Germinal center (tissue), 1 donor: Measurements from ENCODE around the gene ARSG.

Source experiments
- DNase-seq: peaks from one replicate; pipeline ENCODE4 v3.0.0; 2012; ENCODE audit warnings: mixed read lengths, low spot score

Gene ARSG

DNA sequence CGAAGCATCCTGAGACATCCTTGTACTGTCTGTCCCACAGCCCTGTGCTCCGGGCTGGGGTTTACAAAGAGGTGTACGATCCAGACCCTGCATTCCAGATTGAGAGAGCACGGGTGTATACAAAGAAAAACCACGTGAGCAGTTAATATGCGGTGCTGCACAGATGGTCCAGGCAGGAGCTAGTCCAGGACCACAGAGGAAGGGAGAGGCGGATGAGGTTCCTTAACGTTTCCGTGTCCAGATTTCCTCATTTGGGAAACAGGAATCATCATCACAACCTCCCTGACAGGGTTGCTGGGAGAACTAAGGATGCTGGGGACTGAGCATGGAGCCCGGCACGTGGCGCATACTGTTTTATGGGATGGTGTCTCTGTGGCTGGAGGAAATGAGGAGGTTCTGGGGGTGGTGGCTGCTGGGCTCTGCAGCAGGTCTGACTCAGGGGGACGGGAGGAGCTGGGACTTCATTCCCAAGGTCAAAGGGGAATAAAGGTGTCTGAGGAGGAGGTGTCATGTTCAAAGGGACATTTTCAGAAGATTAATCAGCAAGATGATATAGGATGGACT lies 139.8 kb downstream of the ARSG start:
- no peak for DNase-seq

DNA sequence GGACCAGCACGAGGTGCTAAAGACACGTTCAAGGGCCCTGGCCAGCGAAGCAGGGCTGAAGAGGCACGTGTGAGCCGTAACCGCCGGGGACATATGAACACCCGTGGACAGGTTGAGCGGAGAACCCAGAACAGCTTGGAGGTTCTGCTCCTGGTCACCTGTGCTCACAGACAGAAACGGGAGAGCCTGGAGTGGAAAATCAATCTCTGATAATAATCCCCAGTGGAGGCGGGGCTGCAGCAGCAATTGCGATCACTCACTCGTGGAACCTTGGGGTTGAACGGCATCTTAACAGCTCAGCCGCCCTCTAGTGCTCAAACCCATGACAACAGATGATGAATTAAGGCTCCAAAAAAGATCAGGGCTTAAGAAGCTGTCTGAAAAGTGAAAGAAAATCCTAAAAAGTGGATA lies 140.4 kb downstream of the ARSG start:
- DNase-seq, result peak; percentile 49

DNA sequence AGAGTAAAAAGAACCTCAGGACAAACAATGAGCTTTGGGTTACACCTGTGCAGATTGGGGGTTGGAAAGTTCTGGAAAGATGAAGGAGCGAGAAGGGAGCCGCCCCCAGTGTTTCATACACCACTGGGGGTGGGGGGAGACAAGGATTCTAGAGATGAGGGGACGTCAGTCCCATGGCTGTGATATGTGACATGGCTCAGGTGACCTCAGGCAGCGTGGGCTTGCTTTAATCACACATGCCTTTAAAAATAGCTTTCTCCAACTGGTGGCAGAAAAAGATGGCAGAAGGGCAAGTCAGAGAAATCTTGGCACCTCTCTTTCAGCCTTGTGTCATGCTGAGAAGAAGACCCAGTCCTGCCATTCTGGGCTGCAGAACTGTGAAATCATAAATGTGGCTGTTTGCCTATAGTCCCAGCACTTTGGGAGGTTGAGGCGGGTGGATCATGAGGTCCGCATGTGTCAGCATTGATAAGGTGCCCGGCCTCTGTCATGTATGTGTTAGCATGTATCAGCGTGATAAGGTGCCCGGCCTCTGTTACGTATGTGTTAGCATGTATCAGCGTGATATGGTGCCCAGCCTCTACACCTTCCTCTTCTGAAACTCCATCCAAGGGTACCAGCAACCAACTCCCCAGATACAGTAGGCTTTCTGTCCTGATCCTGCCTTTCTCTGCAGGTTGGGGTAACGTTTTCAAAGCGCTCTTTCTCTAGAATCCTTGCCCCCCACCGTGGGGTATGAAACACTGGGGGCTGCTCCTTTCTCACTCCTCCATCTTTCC lies 141.0 kb downstream of the ARSG start:
- no peak for DNase-seq

DNA sequence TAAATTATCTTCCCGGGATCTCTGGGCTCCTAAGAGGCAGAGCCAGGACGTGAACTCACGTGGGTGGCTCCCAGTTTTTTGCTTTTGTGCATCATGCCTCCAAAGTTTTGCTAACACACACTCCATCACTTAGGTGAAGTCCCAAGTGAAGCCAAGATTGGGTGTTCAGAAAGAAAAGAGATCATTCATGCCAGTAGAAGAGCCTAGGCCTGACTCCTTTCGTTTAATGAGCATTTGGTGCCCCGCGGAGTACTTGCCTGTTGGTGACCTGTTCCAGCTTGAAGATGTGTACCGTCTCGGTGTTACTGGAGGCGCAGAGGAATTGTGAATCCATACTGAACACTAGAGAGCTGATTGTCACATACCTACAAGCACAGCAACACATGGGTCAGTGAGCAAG lies 141.9 kb downstream of the ARSG start:
- no peak for DNase-seq

DNA sequence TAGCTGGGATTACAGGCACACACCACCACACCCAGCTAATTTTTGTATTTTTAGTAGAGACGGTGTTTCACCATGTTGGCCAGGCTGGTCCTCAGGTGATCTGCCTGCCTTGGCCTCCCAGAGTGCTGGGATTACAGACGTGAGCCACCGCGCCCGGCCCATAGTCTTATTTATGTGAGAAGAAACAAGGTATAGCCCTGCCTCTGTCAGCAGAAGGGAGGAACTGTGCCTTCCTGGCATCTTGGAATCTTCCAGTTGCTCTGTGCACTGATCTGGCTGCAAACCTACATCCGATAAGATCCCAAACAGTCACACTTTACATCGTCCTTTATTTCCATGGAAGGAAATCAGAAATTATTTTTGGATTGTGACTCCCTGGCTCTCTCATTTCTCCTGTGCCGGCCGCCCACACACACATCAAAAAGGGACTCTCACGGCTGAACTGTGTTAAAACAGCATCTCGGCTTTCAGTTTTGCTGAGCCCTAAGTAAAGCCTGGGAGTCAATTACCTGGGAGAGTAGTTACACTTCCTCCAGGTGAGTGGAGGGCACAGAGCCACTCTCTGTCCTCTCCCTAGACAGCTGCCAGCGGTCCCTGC lies 142.7 kb downstream of the ARSG start:
- DNase-seq, result no peak

DNA sequence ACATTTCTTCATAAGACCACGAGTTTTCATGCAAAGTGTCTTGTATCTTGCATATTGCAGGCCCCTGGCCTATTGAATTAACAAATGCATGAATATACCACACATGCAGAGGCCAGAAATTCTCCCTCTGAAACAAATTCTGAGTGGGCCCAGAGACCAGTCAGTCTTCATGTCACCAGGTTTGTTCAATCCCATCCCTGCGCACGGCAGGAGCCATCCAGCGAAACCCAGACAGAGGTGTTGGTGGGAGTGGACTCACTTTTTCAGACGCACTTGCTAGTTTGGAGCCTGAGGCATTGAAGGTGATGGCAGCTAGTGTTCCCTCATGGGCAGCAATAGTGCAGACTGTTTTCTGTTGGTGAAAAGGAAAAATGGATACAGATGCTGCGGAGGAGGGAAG lies 144.1 kb downstream of the ARSG start:
- DNase-seq, result no peak

DNA sequence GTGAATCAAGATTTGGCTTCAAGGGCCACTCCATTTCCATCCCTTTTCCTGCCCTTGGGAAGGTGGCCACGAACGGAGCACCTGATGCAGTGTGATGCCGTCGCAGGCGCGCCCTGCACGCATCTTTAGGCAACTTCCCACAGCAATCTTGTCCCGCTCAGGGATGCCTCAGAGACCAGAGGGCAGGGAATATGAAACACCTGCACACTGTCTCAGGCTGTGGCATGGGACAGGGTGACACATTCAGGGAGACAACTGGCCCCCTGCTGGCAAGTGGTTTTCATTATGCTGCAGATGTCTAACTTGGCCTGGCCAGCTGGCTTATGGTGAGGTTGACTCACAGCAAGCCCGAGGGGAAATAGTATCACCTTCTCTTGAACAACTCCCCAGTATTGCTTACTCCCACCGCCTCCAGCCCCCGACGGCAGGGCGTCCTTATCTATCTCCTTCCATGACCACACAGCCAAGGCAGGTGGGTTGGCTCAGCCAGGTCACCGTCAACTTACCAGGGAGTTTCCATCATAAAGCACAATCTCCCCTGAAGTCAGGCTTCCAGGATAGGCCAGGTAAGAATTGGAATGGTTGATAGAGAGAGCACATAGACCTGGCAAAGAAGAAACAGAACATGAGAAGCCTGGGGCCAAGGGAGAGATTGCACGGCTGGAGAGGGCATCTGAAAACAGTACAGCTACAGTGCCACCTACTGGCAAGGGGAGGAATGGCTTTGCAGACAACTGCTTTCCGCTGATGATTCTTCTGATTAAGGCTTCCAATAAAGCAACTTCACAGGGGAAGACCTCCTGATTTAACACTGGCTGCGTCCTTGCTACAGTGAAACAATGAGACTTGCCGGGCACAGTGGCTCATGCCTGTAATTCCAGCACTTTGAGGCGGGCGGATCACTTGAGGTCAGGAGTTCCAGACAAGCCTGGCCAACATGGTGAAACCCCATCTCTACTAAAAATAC lies 144.9 kb downstream of the ARSG start:
- peak; percentile 78 for DNase-seq

DNA sequence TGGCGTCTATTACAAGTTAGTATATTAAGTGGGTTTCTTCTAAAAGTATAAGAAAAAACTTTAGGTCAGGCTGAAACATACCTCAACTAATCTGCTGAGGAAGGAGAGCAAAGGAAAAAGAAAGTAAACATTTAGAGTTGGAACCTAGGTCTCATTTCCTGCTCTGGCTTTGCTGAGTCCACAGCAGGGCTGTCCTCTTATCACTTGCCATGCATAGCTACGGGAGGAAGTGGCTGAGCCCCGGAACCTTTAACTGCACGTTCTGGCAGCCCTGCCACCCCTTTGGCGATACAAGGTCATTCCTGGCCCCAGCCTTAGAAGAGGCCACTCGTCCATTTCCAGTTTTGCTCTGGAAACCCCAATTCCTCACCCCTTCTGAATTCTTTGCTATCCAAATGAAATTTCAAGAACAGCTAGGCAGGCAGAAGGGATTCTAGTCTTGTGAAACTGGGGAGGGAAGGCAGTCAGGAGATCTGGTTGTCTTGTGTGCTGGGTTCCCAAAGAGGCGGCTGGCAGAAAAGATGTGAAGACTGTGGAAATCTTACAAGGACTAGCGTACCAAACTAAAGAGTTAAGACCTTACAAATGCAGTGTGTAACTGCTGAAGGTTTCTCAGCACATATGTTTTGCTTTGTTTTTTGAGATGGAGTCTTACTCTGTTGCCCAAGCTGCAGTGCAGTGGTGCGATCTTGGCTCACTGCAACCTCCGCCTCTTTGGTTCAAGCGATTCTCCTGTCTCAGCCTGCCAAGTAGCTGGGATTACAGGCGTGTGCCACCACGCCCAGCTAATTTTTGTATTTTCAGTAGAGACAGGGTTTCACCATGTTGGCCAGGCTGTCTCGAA lies 146.9 kb downstream of the ARSG start:
- peak; percentile 23 for DNase-seq

DNA sequence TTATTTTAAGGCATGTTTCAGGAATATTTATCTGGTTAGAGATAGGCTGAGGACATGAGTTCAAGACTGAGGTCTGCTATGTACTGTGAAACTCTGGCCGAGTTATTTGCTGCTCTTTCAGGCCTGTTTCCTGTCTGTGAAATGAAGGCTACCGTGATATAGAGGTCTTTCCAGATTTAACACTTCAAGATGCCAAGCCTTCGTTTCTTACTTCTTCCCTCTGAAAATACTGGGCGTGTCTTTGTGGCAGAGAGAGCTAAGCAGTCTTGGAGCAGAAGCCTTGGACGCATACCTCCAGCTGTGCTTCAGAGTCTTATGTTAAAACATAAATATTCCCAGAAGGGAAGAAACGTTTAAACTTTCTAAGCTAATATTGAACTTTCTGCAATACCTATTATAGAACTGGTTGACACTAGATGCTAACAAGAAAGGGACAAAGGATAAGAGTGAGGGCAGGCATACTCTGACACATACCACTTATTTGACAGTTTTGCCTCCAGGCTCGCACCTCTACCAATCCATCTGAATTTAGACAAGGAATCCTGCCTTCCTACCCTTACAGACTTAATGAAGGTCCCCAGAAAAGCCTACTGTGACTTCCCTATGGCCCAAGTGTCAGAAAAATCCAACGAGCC lies 148.5 kb downstream of the ARSG start:
- DNase-seq, result no peak

DNA sequence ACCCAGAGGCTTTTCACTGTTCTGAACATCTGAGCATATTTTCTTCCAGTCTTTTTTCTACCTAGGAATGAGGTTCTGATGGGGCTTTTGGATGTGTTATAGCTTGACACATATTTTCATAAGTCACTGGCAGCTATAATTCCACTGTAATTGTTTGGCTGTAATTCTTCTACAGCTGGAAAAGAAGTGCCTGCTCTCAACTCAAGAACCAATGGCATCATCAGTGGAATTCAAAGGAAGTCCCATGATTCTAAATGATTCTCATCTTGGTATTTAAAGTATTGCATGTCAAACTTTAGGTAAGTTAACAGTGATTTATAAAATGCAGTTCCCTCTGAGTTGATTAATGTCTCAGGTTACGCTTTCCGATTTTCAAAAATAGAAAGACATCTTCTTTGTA lies 149.2 kb downstream of the ARSG start:
- no peak for DNase-seq

DNA sequence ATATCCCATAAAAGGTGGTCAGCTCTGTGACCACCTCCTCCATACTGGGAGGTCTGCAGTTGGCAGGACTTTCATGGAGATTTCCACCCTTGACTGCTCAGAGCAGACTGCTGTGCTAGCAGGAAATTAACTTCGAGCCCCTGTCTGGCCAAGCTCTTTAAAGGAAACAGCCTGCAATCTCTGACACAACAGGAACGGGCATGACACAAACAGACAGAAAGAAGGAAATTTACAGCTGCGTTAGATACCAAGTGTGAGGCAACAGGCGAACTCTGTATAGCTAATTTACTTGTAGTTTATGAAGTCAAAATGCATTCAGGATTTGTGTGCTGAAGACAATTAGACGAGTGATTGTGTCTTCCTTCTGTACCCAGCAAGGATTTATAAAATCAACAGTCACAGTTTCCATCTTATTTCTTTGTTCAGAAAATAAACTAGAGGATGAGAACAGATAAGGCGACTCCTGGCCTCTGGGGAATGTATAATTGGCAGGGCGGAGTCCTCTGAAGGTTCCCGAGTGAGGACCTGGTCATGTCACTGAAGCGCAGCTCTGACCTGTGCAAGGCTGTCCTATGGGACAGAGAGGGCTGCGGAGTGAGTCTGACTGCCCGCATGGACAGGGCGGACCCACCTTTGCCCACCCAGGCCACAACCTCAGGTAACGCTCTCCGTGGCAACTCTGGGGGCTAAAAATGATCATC lies 149.9 kb downstream of the ARSG start:
- DNase-seq, result no peak

DNA sequence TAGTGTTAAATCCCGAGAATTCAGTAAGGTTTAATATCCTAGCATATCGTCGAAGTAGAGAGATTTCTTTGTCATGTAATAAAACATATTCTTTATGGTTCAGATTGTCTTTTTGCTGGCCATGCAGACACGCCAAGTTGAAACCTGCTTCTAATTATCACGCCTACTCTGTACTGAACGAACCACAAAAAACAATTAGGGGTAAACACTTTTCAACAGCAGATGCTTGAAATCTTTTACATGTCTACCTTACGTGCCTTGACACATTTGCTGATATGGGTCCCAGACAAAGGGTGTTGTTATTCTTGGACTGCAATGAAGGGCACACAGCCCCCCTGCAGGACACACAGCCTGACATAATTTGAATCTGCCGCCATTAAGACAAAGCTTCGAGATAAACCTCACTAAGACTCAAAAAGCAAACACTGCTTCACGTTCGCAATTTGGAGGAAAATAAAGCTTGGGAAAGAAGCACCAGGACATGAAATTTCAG lies 152.7 kb downstream of the ARSG start:
- no peak for DNase-seq

DNA sequence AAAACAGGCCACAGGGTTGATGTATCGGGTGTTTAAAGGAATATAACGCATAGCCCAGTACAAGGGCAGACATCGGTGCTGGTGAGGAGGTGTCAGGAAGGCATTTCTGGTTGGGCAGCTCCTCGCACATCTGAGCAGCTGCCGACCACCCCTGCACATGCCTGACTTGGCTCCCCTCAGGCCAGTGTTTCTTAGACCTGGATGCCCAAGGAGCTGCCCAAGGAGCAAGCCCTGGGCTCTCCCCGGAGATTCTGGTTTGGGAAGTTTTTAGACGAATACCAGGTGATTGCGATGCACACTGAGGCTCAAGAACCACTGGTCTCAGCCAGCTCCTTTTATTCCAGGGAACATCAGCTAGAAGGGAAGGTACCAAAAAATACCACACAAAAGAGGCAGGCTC lies 154.4 kb downstream of the ARSG start:
- no peak for DNase-seq

DNA sequence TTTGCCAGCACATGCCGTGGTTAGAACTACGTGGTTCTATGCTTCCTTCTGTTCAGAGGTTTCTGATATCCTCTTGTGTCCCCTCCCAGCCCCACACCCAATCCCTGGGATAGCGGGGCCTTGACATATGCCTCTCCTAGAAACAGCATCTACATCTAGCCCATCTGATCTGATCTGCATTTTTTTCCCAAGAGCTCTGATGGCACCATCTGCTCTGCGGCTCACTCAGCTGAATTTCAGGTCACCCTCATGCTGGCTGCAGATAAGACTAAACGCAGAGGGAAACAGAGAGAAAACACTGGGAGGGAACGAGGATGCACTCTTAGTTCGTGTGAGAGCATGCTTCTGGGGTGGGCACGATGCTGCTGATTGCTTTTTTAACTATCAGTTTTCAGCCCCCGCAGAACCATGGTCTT lies 155.3 kb downstream of the ARSG start:
- no peak for DNase-seq

DNA sequence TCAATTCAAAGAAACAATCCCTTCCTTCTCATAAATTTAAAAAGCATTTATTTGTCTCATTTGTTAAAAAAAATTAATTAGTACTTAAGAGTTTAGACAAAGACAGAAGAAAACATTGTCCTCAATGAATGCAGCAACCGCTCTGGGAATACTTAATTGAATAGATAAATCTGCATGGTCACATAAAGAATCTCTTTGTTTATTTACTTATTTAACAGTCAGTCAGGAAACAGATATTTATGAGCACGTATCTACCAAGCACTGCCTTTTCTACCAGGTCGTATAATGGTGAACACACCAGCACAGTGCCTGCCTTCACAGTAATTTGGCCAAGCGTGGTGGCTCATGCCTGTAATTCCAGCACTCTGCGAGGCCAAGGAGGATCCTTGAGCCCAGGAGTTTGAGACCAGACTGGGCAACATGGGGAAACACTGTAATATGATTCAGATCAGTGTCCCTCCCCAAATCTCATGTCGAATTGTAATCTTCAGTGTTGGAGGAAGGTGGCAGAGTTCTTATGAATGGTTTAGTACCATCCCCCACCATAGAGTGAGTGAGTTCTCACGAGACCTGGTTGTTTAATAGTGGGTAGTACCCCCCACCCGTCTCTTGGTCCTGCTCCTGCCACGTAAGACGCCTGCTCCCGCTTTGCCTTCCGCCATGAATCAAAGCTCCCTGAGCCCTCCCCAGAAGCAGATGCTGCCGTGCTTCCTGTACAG lies 157.9 kb downstream of the ARSG start:
- DNase-seq, result no peak

DNA sequence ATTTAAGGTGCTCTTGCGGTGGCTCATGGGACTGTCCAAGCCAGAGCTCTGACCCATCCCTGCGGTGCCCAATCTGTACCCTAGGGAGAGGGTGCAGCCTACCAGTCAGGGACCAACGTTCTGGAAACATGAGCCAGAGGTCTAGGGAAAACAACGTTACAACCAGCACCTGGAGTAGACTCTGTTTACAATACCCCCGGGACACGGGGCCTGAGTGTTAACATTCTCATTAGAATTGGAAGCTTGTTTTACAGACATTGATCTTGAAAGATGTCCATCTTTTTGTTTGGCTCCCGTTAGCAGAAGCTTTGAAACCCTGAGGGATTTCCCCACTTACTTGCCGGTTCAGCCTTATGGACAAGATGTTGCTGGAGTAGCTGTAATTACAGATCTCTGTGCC lies 159.1 kb downstream of the ARSG start:
- DNase-seq, result no peak

DNA sequence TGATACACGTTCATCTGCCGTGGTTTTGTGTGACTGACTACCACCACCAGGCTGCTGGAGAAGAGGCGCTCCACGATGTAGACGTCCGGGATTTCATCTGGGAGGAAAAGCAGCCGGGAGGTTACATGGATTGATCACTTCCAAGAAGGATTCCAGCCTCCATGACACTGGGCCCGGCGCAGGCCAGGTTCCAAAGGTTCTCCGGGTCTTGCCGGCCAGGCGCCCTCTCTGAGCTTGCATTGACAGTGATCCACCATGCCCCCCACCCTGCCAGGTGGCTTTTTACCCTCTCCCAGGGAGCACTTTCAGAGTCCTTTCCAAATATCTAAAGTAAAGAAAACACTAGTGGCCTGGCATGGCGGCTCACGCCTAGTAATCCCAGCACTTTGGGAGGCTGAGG lies 159.5 kb downstream of the ARSG start:
- DNase-seq, result no peak

DNA sequence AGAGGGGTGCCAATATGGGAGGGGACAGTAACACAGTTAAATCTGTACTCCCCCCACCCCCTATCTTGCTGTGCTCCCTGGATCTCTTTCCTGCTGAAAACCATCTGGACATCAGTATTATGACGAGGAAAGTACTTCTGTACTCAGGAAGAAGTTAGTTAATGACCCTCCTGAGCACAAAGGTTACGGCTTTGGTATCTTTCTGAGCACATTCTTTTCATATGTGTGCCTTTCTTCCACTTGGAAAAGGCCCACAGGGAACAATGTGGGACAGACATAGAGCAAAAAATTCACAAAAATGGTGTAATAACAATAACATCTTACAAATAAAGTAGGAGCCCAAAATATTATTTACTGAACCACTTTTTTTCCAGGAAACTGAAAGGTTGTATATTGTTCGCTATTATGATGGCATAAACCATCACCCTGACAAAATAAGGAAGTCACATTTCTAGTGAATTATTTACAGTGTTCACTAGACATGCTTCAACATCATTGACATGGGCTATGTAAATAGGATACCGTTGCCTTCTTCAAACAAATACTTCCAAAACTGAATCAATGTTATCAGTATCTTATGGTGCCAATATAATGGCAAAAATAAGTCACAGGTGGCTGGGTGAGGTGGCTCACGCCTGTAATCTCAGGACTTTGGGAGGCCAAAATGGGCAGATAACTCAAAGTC lies 160.5 kb downstream of the ARSG start:
- DNase-seq, result no peak

DNA sequence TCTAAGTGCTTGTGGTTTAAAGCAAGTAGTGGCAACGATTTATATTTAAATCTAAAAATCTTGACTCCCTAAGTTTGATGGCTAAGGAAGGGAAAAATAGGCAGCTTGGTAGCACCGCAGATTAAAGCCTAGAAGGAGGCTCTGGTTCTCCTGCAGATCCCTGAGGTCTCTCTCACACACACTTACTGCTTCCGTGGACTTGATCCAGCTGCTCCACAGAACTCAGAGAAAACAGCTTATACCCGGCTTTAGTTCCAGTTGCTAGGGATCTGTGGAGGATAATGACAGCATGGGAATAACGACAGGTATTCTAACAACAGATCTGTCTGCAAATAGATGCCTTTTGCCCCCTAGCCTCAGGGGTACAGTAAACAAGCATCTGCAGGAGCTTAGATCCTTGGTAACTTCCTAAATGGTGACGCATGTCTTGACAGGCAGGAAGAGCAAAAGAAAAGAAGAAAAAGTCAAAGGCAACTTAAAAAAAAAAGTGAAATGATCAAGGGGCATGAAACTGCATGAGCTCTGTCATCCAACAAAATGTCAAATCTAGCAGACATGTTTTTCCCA lies 161.5 kb downstream of the ARSG start:
- no peak for DNase-seq
